PFSK-1 (cell line): ENCODE measurements around the gene PPFIBP2.

Source experiments
- POLR2AphosphoS5 ChIP-seq: IDR thresholded peaks from 2 replicates; pipeline ENCODE4 v1.6.1; 2012; ENCODE audit warnings: low read depth, mild to moderate bottlenecking, control low read depth, low read length, moderate library complexity
- SIN3A ChIP-seq: IDR thresholded peaks from 2 replicates; pipeline ENCODE4 v1.6.1; 2012; ENCODE audit warnings: mild to moderate bottlenecking, low read length, moderate library complexity, borderline replicate concordance; ENCODE audit not compliant: insufficient read depth
- TAF1 ChIP-seq: IDR thresholded peaks from 2 replicates; pipeline ENCODE4 v1.6.1; 2012; ENCODE audit warnings: low read length, control low read depth, borderline replicate concordance; ENCODE audit not compliant: insufficient read depth

DNA sequence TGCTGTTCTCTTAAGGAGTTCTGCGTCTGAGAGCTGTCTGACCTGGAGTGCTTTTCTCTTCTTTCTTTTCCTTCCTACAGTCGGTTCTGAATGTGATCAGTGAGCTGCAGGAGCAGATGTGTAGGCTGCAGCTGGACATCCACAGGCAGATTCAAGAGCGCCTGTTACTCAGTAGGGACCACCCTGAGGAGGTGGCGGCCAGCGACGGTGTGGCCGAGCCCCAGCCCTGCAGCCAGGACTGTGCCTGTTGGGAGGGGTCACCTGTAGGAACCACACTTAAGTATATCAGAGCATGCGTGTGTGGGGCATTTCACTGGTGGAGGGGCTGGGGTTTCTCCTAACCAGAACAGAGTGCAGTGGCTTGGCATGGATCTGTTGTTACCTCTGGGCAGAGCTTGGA lies 103.2 kb downstream of the PPFIBP2 start:
- TF ChIP-seq POLR2AphosphoS5 (no peak), SIN3A (no peak), TAF1 (no peak)
